Esophagus muscularis mucosa (tissue), 3 donors: ENCODE data around the gene PPP1CA.

Experiments used
- POLR2A ChIP-seq: fragments of 450-650 bp; IDR thresholded peaks from one replicate; pipeline ENCODE4 v1.6.1; 2017; ENCODE audit warnings: antibody characterized with exemption, moderate library complexity, mild to moderate bottlenecking, low read depth
- TF ChIP-seq, protein P1 (sequence below), 3 experiments: fragments of 200-600 bp in 2 of 3; fragments of 450-650 bp in 1 of 3; sonication (generic) in 2 of 3; IDR thresholded peaks; one replicate each; pipeline ENCODE4 v1.5.1; 2017 to 2019; ENCODE audit warnings: antibody characterized with exemption in 3 of 3, mild to moderate bottlenecking in 2 of 3, moderate library complexity in 1 of 3

DNA sequence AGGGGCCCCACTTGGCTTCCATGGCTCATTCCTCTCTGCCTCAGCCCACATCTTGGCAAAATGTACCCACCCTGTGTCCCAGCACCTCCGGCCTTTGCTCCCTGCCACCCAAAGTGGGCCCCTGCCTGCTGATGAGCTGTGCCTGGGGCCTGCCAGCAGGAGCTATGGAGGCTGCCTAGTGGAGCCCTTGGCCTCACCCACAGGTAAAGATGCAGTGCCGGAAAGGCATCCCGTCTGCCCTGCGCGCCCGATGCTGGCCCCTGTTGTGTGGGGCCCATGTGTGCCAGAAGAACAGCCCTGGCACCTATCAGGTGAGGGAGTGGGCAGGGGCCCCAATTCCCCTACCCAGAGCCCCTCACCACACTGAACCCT is 3.5 kb upstream of the PPP1CA start:
- TF ChIP-seq, protein P1, sequence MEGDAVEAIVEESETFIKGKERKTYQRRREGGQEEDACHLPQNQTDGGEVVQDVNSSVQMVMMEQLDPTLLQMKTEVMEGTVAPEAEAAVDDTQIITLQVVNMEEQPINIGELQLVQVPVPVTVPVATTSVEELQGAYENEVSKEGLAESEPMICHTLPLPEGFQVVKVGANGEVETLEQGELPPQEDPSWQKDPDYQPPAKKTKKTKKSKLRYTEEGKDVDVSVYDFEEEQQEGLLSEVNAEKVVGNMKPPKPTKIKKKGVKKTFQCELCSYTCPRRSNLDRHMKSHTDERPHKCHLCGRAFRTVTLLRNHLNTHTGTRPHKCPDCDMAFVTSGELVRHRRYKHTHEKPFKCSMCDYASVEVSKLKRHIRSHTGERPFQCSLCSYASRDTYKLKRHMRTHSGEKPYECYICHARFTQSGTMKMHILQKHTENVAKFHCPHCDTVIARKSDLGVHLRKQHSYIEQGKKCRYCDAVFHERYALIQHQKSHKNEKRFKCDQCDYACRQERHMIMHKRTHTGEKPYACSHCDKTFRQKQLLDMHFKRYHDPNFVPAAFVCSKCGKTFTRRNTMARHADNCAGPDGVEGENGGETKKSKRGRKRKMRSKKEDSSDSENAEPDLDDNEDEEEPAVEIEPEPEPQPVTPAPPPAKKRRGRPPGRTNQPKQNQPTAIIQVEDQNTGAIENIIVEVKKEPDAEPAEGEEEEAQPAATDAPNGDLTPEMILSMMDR (IDR thresholded peaks at IDR 0.05), result no peak
- TF ChIP-seq POLR2A, result no peak
